ENCODE measurements around the gene ZNF503. TPM values are rescaled to one million over a fixed set of nuclear protein-coding genes. Genes with fewer than 3 reads are reported as not detected.

Gene ZNF503
- total RNA-seq, 8 experiments from 2014 or later = 1.3 to 30.3 (median 19.0) TPM

DNA sequence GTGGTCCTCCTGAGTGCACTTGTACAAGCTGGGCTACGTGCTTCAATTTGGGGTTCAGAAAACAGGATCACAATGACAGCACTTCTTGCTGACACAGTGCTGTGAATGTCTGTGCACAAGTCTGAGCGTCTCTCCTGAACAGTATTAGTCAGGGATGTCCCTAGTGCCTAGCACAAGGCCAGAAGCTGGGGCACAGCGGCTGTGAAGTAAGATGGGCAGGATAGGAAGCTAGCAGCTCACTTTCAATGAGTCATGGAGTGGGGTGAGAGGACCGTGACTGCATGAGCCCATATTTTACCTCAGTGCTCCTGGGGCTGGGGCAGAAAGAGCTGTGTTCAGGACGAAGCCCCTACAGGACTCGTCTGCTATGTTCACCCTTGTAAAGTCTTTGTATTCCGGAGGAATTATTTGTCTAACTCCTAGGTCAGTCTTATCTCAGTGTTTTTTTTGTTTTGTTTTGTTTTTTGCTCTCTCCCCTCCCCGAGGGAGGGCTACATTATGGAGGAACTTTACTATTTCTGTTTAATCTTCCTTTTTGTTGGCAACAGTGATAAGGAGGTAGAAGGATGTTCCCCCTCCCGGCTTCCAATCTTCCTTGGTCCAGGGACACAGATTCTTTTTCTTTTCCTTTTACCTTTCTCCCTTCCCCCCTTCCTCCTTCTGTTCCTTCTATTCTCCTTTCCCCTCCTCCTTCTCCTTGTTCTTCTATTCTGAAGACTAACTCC lies 27.0 kb upstream of the ZNF503 start:
- in situ Hi-C loops (cut with MboI; ENCODE audit: low pct_unique_long_range_greater_than_20kb in 2 of 9, low sequenced_read_pairs in 9 of 9, unreplicated experiment in 9 of 9) = no loop called here
- Histone ChIP-seq H3K4me3 (no peak overlapping the region), H3K4me1 (replicated peaks in 1 of 2) (peaks cover 16 to 30% of the 10 kb centered on the region in 2 donors), H3K27ac (no peak overlapping the region)
- ATAC-seq (replicated peaks in 6 of 8) = peak in 7 of 8 experiments; percentile 29 to 70 (median 68)
- WGBS, 10 experiments = 38 to 98% (median 78%) methylated on average over 1 to 6 of the region's 9 CpGs

DNA sequence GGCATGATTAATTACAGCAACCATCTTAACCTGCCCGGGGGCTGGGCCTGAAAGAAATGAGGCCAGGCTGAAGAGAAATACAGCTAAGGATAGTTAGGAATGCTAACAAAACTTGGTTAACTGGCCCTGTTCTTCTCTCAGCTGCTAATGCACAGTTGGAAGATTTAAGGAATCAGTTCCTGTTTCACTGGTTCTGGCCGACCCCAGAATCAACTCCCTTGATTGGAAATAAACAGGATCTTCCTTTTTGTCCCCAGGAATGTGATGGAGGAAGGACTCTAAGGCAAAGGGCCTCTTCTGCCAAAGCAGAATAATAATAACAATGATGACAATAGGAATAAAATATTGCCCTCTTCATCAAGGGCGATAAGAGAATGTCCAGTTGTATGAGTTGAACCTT lies 26.4 kb upstream of the ZNF503 start:
- in situ Hi-C loops (cut with MboI; ENCODE audit: low pct_unique_long_range_greater_than_20kb in 2 of 9, low sequenced_read_pairs in 9 of 9, unreplicated experiment in 9 of 9) = no loop called here
- ATAC-seq (replicated peaks in 6 of 8) = peak in 4 of 8 experiments; percentile 5 to 14 (median 8)
- WGBS, 10 experiments = 0 to 100% (median 22%) methylated on average over 1 to 3 of the region's 3 CpGs; no CpG with 5 or more reads in 2 of the 10 experiments

DNA sequence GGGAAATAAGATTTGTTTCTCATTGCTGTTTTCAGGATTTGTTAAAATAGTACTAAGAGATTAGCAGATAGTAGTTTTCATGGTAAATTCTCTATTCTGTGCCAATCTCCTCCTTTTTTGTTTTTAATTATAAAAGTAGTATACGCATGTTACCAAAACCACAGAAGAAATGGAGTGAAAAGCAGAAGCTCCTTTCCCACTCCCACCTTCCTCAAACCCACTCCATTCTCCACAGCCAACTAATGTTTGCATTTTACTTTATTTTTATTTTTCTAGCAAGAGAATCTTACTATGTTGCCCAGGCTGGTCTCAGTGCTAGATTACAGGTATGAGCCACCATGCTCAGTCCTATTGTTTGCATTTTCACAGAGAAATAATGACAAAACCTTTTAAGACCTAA lies 25.3 kb upstream of the ZNF503 start:
- Histone ChIP-seq H3K4me3 (no peak overlapping the region), H3K4me1 (replicated peaks in 1 of 2) (peaks cover 16 to 30% of the 10 kb centered on the region in 2 donors), H3K27ac (no peak overlapping the region)
- 90 to 100% (median 100%) methylated on average over 1 of the region's 1 CpG; no CpG with 5 or more reads in 2 of the 10 experiments for WGBS, 10 experiments
- ATAC-seq (replicated peaks in 6 of 8) = no peak
- in situ Hi-C loops (cut with MboI; ENCODE audit: low pct_unique_long_range_greater_than_20kb in 2 of 9, low sequenced_read_pairs in 9 of 9, unreplicated experiment in 9 of 9) = no loop called here

More for the DNA sequence above, 26.4 kb upstream of the ZNF503 start:
- Histone ChIP-seq H3K27ac (no peak overlapping the region), H3K4me1 (replicated peaks in 1 of 2) (peaks cover 16 to 30% of the 10 kb centered on the region in 2 donors), H3K4me3 (no peak overlapping the region)

DNA sequence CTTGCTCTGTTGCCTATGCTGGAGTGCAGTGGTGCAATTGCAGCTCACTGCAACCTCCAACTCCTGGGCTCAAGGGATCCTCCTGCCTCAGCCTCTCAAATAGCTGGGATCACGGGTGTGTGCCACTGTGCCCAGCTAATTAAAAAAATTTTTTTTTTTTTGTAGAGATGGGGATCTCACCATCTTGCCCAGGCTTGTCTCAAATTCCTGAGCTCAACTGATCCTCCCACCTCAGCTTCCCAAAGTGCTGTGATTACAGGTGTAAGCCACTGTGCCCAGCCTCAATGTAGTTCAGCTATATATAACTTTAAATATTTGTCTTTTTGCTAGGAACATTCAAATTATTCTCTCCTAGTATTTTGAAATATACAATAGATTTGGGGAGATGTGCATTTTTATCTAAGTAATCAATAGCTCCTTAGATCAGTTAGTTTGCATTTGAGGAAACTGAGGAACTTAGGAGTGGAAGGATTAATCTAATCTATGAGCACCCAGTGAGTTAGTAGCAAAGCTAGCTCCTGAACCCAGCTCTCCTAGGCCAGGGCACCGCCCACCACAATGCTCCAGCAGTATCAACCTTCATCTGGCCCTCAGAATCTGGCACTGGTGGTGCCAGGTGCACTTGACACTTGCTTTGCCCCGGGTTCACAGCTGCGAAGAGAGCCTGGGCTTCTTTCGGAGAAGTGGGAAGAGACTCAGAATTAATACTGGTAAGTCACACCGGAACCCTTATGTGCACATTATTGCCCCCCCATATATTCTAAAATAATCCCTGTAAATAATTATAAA lies 23.9 kb upstream of the ZNF503 start:
- Histone ChIP-seq H3K27ac (no peak overlapping the region), H3K4me3 (no peak overlapping the region), H3K4me1 (replicated peaks in 1 of 2) (peaks cover 16 to 25% of the 10 kb centered on the region in 2 donors)
- WGBS, 10 experiments = 20 to 100% (median 90%) methylated on average over 1 to 4 of the region's 6 CpGs; no CpG with 5 or more reads in 2 of the 10 experiments
- in situ Hi-C loops (cut with MboI; ENCODE audit: low pct_unique_long_range_greater_than_20kb in 2 of 9, low sequenced_read_pairs in 9 of 9, unreplicated experiment in 9 of 9) = no loop called here
- no peak for ATAC-seq (replicated peaks in 6 of 8)

DNA sequence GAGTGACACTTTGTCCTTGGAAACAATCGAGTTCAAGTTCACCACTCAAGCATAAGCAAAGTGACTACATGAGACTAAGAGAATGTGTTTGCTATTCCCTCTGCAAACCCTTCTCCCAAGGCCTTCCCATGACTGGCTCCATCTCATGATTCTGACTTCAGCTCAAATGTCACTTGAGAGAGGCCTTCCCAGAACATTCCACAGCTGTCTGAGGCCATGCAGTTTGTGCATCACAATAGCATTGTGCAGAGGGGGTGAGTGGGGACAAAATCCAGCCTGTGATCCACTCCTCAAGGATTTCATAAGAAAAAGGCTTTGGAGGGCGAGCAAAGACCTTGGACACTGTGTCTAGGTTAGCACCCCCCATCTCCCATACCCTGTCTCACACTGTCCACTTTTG lies 23.0 kb upstream of the ZNF503 start:
- peaks cover 9 to 16% of the 10 kb centered on the region in 2 donors for H3K4me1 ChIP-seq (replicated peaks in 1 of 2)
- 0 to 100% (median 80%) methylated on average over 1 to 2 of the region's 2 CpGs; no CpG with 5 or more reads in 3 of the 10 experiments for WGBS, 10 experiments
- in situ Hi-C loops (cut with MboI; ENCODE audit: low pct_unique_long_range_greater_than_20kb in 2 of 9, low sequenced_read_pairs in 9 of 9, unreplicated experiment in 9 of 9) = loop anchor here in 3 of 9 experiments (25.0 kb wide), 3 partner anchors 488 to 888 kb away; no protein-coding TSS in a partner anchor
- H3K27ac ChIP-seq = no peak overlapping the region
- no peak overlapping the region for H3K4me3 ChIP-seq
- ATAC-seq (replicated peaks in 6 of 8) = peak in 2 of 8 experiments; percentile 29 to 38

DNA sequence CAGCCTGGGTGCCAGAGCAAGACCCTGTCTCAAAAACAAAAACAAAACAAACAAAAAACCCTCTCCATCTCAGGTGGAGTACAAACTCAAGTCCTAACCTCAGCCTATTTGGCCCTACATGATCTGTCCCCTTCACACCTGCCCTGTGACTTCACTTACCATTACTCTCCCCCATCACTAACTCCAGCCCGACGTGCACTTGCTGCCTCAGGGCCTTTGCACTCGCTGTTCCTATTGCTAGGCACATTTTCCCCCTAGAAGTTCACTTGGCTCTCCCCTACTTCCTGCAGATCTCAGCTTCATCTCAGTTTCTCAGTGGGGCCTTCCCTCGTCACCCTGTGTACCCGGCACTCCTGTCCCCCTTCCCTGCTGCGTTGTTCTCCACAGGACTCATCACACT lies 21.3 kb upstream of the ZNF503 start:
- H3K4me1 ChIP-seq (replicated peaks in 1 of 2) = peaks cover 13 to 22% of the 10 kb centered on the region in 2 donors
- no peak overlapping the region for H3K27ac ChIP-seq
- ATAC-seq (replicated peaks in 6 of 8) = no peak
- H3K4me3 ChIP-seq = no peak overlapping the region
- WGBS, 10 experiments = 83 to 97% (median 92%) methylated on average over 2 to 6 of the region's 6 CpGs; no CpG with 5 or more reads in 2 of the 10 experiments
- in situ Hi-C loops (cut with MboI; ENCODE audit: low pct_unique_long_range_greater_than_20kb in 2 of 9, low sequenced_read_pairs in 9 of 9, unreplicated experiment in 9 of 9) = loop anchor here in 3 of 9 experiments (25.0 kb wide), 3 partner anchors 489 to 889 kb away; no protein-coding TSS in a partner anchor

DNA sequence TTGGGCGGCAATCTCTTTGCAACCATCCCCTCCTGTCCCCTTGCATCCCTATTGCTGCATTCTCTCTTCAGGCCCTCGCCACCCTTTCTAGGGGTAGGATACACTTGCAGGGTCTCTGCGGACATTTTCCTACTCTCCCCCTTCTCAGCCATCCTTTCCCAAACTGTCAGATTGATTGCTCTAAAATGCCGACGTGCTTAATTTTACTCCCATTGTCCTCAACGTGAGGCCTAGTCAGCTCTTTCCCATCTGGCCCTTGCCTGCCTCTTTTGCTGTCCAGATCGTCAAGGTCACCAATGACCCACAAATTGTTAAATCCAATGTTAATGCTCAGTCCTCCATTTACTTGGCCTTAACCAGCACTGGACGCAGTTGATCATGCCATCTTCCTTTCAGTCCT lies 17.1 kb upstream of the ZNF503 start:
- ATAC-seq (replicated peaks in 6 of 8) = no peak
- Histone ChIP-seq H3K4me3 (no peak overlapping the region), H3K4me1 (replicated peaks in 1 of 2) (peaks cover 13 to 18% of the 10 kb centered on the region in 2 donors), H3K27ac (no peak overlapping the region)
- in situ Hi-C loops (cut with MboI; ENCODE audit: low pct_unique_long_range_greater_than_20kb in 2 of 9, low sequenced_read_pairs in 9 of 9, unreplicated experiment in 9 of 9) = loop anchor here in 3 of 9 experiments (25.0 kb wide), 3 partner anchors 494 to 894 kb away; no protein-coding TSS in a partner anchor
- WGBS, 10 experiments = 50 to 91% (median 68%) methylated on average over 3 to 8 of the region's 8 CpGs

DNA sequence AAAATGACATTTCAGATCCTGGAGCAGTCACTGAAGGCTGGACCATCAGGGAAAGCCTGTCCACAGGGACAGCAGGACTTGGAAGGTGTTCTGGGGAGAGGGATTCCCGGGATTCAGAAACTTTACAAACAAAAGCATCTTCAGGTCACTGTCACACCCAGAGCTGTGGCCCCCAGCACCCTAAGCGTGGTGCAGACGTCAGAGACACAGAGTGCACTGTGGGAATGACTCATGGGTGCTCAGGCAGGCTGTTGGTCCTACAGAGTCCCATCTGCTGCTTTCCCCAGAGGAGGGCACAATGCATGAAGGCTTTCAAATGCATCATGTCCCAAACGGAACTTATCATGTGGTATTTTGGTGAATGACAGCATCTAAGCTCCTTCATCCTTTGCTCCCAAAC lies 16.7 kb upstream of the ZNF503 start:
- ATAC-seq (replicated peaks in 6 of 8) = peak in 5 of 8 experiments; percentile 44 to 65 (median 64)
- WGBS, 10 experiments = 21 to 77% (median 70%) methylated on average over 2 to 4 of the region's 4 CpGs; no CpG with 5 or more reads in 3 of the 10 experiments
- Histone ChIP-seq H3K4me3 (no peak overlapping the region), H3K27ac (no peak overlapping the region), H3K4me1 (replicated peaks in 1 of 2) (peaks cover 13 to 18% of the 10 kb centered on the region in 2 donors)
- in situ Hi-C loops (cut with MboI; ENCODE audit: low pct_unique_long_range_greater_than_20kb in 2 of 9, low sequenced_read_pairs in 9 of 9, unreplicated experiment in 9 of 9) = loop anchor here in 3 of 9 experiments (25.0 kb wide), 3 partner anchors 494 to 894 kb away; no protein-coding TSS in a partner anchor

DNA sequence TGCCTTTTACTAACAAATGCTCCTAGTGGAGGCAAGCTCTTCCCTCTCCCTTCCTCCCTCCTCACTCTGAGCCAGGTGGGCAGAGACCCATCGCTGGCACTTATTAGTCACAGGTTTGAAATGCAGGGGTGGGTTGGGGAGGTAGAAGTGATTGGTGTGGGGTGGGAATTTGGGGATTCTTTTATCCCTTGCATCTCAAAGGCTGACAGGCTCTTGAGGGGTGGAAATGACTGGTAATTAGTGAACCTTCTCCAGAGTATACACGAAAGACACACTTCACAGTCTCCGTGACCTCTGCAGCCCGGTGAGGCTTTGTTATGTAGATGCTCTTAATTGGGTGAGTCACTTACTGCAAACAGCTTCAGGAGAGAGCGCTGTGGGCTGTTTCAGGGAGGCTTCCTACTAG lies 16.0 kb upstream of the ZNF503 start:
- WGBS, 10 experiments = 18 to 40% (median 30%) methylated on average over 1 to 3 of the region's 5 CpGs; no CpG with 5 or more reads in 6 of the 10 experiments
- ATAC-seq (replicated peaks in 6 of 8) = peak in 7 of 8 experiments; percentile 62 to 98 (median 96)
- no peak overlapping the region for H3K27ac ChIP-seq
- in situ Hi-C loops (cut with MboI; ENCODE audit: low pct_unique_long_range_greater_than_20kb in 2 of 9, low sequenced_read_pairs in 9 of 9, unreplicated experiment in 9 of 9) = loop anchor here in 3 of 9 experiments (25.0 kb wide), 3 partner anchors 495 to 895 kb away; no protein-coding TSS in a partner anchor
- H3K4me1 ChIP-seq (replicated peaks in 1 of 2) = peaks cover 13 to 18% of the 10 kb centered on the region in 2 donors
- no peak overlapping the region for H3K4me3 ChIP-seq

DNA sequence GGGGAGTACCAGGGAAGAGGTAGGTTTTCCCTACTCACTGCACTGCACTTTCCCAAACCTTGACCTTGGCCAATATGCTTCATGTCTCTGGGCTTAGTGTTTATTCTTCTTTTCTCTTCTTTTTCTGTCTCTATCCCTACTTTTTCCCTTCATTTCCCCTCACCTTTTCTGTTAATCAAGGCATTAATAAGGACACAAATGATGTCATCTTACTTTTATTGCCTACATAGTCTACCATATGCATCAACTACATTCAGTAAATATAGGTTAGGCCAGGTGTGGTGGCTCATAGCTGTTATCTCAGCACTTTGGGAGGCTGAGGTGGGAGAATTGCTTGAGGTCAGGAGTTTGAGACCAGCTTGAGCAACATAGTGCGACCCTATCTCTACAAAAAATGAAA lies 13.0 kb upstream of the ZNF503 start:
- Histone ChIP-seq H3K4me3 (no peak overlapping the region), H3K27ac (no peak overlapping the region), H3K4me1 (replicated peaks in 1 of 2) (peaks cover 17 to 24% of the 10 kb centered on the region in 2 donors)
- in situ Hi-C loops (cut with MboI; ENCODE audit: low pct_unique_long_range_greater_than_20kb in 2 of 9, low sequenced_read_pairs in 9 of 9, unreplicated experiment in 9 of 9) = loop anchor here in 3 of 9 experiments (25.0 kb wide), 3 partner anchors 498 to 898 kb away; no protein-coding TSS in a partner anchor
- 75% methylated on average over 1 of the region's 1 CpG; no CpG with 5 or more reads in 9 of the 10 experiments for WGBS, 10 experiments
- ATAC-seq (replicated peaks in 6 of 8) = no peak

DNA sequence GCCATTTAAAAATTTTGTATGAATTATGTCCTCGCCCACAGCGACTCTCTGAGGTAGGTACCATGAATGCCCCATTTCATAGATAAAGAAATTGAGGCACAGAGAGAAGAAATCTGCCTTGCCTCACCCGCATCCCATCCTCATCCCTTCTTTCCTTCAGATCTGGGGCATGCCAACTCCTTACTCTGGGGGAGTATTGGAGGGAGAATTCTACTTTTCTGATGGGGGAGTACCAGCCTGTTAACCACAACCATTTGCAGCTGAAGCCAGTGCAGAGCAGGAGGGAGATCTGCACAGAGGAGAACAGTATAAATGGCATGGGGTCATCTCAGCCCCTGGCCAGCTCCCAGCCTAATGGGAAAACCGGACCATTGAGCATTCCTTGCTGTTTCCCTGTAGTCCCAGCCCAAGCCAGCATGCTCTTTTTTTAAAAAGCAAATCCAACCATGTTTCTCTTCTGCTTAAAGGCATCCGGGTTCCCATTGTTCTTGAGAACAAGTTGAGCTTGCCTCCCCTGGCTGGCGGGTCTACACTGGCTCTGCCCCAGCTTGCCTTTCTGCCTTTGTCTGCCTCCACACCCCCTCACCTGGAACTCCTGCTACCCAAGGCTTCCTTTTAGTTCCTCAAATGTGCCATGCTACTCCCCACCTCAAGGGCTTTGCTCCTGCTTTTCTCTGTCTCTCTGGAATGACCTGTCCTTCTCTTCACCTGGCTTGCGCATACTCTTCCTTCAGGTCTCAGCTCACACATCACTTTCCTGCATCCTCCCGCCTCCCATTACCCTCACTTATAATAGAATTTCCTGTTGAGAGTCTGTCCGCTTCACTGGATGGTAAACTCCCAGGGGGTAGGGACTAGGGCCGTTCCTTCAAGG lies 8.8 kb upstream of the ZNF503 start:
- in situ Hi-C loops (cut with MboI; ENCODE audit: low pct_unique_long_range_greater_than_20kb in 2 of 9, low sequenced_read_pairs in 9 of 9, unreplicated experiment in 9 of 9) = loop anchor here in 3 of 9 experiments (25.0 kb wide), 3 partner anchors 502 to 902 kb away; no protein-coding TSS in a partner anchor
- WGBS, 10 experiments = 7 to 83% (median 69%) methylated on average over 2 to 10 of the region's 10 CpGs; no CpG with 5 or more reads in 1 of the 10 experiments
- H3K4me3 ChIP-seq = no peak overlapping the region
- peaks cover 14 to 26% of the 10 kb centered on the region in 2 donors for H3K4me1 ChIP-seq (replicated peaks in 1 of 2)
- no peak overlapping the region for H3K27ac ChIP-seq
- ATAC-seq (replicated peaks in 6 of 8) = no peak
